ENCODE data around the gene TLE3. TPM values are rescaled to one million over a fixed set of nuclear protein-coding genes. Genes with fewer than 3 reads are reported as not detected.
A peak's percentile ranks its signal among the peaks of the same experiment; 100 is the strongest.

Gene TLE3
- total RNA-seq, 1 donor from 2014 or later, result 45.4 TPM

GRCh38 chr15:70133781-70134421 is 36.2 kb upstream of the TLE3 start:
- no peaks in the 10 kb centered on the region for H3K4me1 ChIP-seq (ENCODE audit: insufficient read depth, low read length)
- no peak for FAIRE-seq
- no peak overlapping the region for H2AFZ ChIP-seq (ENCODE audit: low read depth, low read length)
- H3K4me2 ChIP-seq (ENCODE audit: low read length), result no peak overlapping the region
- no peaks in the 10 kb centered on the region for H3K4me1 Mint-ChIP-seq (ENCODE audit: low read depth, unreplicated experiment)
- peaks cover 76% of the 10 kb centered on the region for H3K27me3 Mint-ChIP-seq (ENCODE audit: low read depth, unreplicated experiment)
- H3K36me3 Mint-ChIP-seq (ENCODE audit: low read depth, unreplicated experiment), result peaks cover 1% of the 10 kb centered on the region
- no peak for DNase-seq (ENCODE audit: low read depth)
- no peak overlapping the region for H3K4me3 Mint-ChIP-seq (ENCODE audit: unreplicated experiment)
- peaks cover 12% of the 10 kb centered on the region for H3K9me3 Mint-ChIP-seq (ENCODE audit: unreplicated experiment)
- H3K79me2 ChIP-seq (ENCODE audit: insufficient read depth, low read length), result no peaks in the 10 kb centered on the region
- H3K27me3 ChIP-seq (ENCODE audit: insufficient read depth, low read length), result peaks cover 14% of the 10 kb centered on the region
- no peak overlapping the region for H3K4me3 ChIP-seq (ENCODE audit: insufficient read depth, low read depth, low read length)
- no peaks in the 10 kb centered on the region for H3K36me3 ChIP-seq (ENCODE audit: insufficient read depth, low read length)
- TF ChIP-seq, protein P1, sequence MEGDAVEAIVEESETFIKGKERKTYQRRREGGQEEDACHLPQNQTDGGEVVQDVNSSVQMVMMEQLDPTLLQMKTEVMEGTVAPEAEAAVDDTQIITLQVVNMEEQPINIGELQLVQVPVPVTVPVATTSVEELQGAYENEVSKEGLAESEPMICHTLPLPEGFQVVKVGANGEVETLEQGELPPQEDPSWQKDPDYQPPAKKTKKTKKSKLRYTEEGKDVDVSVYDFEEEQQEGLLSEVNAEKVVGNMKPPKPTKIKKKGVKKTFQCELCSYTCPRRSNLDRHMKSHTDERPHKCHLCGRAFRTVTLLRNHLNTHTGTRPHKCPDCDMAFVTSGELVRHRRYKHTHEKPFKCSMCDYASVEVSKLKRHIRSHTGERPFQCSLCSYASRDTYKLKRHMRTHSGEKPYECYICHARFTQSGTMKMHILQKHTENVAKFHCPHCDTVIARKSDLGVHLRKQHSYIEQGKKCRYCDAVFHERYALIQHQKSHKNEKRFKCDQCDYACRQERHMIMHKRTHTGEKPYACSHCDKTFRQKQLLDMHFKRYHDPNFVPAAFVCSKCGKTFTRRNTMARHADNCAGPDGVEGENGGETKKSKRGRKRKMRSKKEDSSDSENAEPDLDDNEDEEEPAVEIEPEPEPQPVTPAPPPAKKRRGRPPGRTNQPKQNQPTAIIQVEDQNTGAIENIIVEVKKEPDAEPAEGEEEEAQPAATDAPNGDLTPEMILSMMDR (IDR thresholded peaks at IDR 0.05; ENCODE audit: insufficient read depth, low read depth, low read length), result no peak
- no peak for TF ChIP-seq EZH2 (IDR thresholded peaks at IDR 0.05; ENCODE audit: insufficient read depth, low read length)
- no peaks in the 10 kb centered on the region for H4K20me1 ChIP-seq (ENCODE audit: insufficient read depth, low read length)
- no peak overlapping the region for H3K9ac ChIP-seq (ENCODE audit: low read length)
- no peak overlapping the region for H3K27ac Mint-ChIP-seq (ENCODE audit: unreplicated experiment)
- no peaks in the 10 kb centered on the region for H3K9me3 ChIP-seq (ENCODE audit: insufficient read depth, low read depth, low read length)
- no peak overlapping the region for H3K27ac ChIP-seq (ENCODE audit: low read depth, low read length)

DNA sequence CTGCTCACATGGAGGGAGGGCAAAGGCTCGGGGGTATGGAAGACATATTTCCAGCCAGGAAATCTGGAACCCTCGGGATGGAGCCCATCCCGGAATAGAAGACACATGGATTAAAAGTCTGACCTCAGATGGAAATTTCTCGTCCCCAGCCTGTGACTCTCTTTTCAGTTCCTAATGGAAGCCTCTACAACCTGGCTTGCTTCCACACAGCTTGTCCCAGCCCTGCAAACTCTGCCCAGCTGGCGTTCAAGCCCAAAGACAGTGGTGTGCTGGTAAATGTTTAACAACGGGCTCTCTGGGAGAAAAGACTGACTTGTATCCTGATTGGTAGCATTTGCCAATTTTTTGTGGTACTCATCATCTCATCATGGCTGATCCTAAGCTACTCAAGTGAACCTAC is 35.6 kb upstream of the TLE3 start:
- Histone ChIP-seq H3K9me3 (ENCODE audit: insufficient read depth, low read depth, low read length) (no peaks in the 10 kb centered on the region), H3K79me2 (ENCODE audit: insufficient read depth, low read length) (no peaks in the 10 kb centered on the region), H3K4me2 (ENCODE audit: low read length) (no peak overlapping the region), H3K4me3 (ENCODE audit: insufficient read depth, low read depth, low read length) (no peak overlapping the region), H3K36me3 (ENCODE audit: insufficient read depth, low read length) (no peaks in the 10 kb centered on the region), H3K4me1 (ENCODE audit: insufficient read depth, low read length) (no peaks in the 10 kb centered on the region), H3K27me3 (ENCODE audit: insufficient read depth, low read length) (peaks cover 10% of the 10 kb centered on the region), H3K9ac (ENCODE audit: low read length) (no peak overlapping the region), H3K27ac (ENCODE audit: low read depth, low read length) (no peak overlapping the region), H4K20me1 (ENCODE audit: insufficient read depth, low read length) (no peaks in the 10 kb centered on the region), H2AFZ (ENCODE audit: low read depth, low read length) (no peak overlapping the region)
- no peaks in the 10 kb centered on the region for H3K36me3 Mint-ChIP-seq (ENCODE audit: low read depth, unreplicated experiment)
- DNase-seq (ENCODE audit: low read depth) (no peak), FAIRE-seq (no peak)
- no peak overlapping the region for H3K4me3 Mint-ChIP-seq (ENCODE audit: unreplicated experiment)
- no peaks in the 10 kb centered on the region for H3K4me1 Mint-ChIP-seq (ENCODE audit: low read depth, unreplicated experiment)
- TF ChIP-seq, protein P1 (IDR thresholded peaks at IDR 0.05; ENCODE audit: insufficient read depth, low read depth, low read length), result no peak
- no peak for TF ChIP-seq EZH2 (IDR thresholded peaks at IDR 0.05; ENCODE audit: insufficient read depth, low read length)
- H3K9me3 Mint-ChIP-seq (ENCODE audit: unreplicated experiment), result peaks cover 8% of the 10 kb centered on the region
- H3K27me3 Mint-ChIP-seq (ENCODE audit: low read depth, unreplicated experiment), result peaks cover 76% of the 10 kb centered on the region
- no peak overlapping the region for H3K27ac Mint-ChIP-seq (ENCODE audit: unreplicated experiment)

GRCh38 chr15:70132571-70132970 is 34.9 kb upstream of the TLE3 start:
- H3K27ac Mint-ChIP-seq (ENCODE audit: unreplicated experiment), result no peak overlapping the region
- no peak overlapping the region for H3K4me3 Mint-ChIP-seq (ENCODE audit: unreplicated experiment)
- Histone ChIP-seq H3K4me3 (ENCODE audit: insufficient read depth, low read depth, low read length) (no peak overlapping the region), H3K9ac (ENCODE audit: low read length) (no peak overlapping the region), H3K27me3 (ENCODE audit: insufficient read depth, low read length) (peaks cover 10% of the 10 kb centered on the region), H3K9me3 (ENCODE audit: insufficient read depth, low read depth, low read length) (no peaks in the 10 kb centered on the region), H4K20me1 (ENCODE audit: insufficient read depth, low read length) (no peaks in the 10 kb centered on the region), H3K4me2 (ENCODE audit: low read length) (peak overlapping the region; percentile 26), H3K79me2 (ENCODE audit: insufficient read depth, low read length) (no peaks in the 10 kb centered on the region), H3K36me3 (ENCODE audit: insufficient read depth, low read length) (no peaks in the 10 kb centered on the region), H3K4me1 (ENCODE audit: insufficient read depth, low read length) (no peaks in the 10 kb centered on the region), H2AFZ (ENCODE audit: low read depth, low read length) (no peak overlapping the region), H3K27ac (ENCODE audit: low read depth, low read length) (no peak overlapping the region)
- H3K4me1 Mint-ChIP-seq (ENCODE audit: low read depth, unreplicated experiment), result no peaks in the 10 kb centered on the region
- TF ChIP-seq, protein P1 (IDR thresholded peaks at IDR 0.05; ENCODE audit: insufficient read depth, low read depth, low read length), result no peak
- no peak for TF ChIP-seq EZH2 (IDR thresholded peaks at IDR 0.05; ENCODE audit: insufficient read depth, low read length)
- peaks cover 8% of the 10 kb centered on the region for H3K9me3 Mint-ChIP-seq (ENCODE audit: unreplicated experiment)
- DNase-seq (ENCODE audit: low read depth) (no peak), FAIRE-seq (no peak)
- no peaks in the 10 kb centered on the region for H3K36me3 Mint-ChIP-seq (ENCODE audit: low read depth, unreplicated experiment)
- H3K27me3 Mint-ChIP-seq (ENCODE audit: low read depth, unreplicated experiment), result peaks cover 76% of the 10 kb centered on the region

Data from astrocyte (in vitro differentiated cells and primary cell).